ENCODE results near the gene SLC17A9.

SLC17A9 gene

GRCh38 chr20:62940875-62941274 lies 11.6 kb upstream of the SLC17A9 start:
- DNase-seq: no peak

DNA sequence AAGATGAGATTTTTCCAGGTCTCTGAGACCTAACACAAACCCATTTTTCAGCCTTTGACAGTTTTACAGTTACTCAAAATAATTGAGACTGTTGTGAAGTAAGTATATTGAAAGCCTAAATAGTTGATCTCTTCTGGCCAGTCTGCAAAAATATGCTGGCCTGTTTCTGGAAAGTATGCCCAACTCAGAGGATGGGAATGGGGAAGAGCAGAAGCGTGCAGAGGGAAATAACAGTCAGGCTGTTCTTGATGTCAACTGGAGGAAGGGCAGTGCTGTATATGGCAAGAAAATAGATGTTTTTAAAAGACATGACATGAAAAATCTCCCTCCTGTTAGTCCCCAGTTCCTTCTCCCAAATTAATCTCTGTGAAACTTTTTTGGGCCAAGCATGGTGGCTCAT lies 10.7 kb upstream of the SLC17A9 start:
- DNase-seq: no peak

DNA sequence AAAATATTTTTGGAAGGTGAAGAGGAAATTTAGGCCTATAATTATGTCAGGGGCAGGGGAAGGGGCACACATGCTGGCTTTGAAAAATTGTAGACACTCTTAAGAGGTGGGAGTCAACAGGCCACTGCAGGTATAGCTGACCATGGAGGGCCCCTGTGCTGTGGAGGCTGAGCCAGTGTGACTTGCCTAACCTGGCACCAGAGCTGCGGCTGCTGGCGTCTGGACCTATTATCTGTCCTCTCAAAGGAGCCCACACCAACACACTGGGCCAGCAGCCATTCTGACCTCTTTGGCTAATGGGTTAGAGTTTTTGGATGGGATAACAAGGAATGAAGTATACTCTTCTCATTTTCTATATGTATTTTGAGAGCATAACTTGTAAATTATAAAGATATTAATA lies 10.1 kb upstream of the SLC17A9 start:
- no peak for DNase-seq

GRCh38 chr20:62943396-62943795 lies 9.1 kb upstream of the SLC17A9 start:
- no peak for DNase-seq

DNA sequence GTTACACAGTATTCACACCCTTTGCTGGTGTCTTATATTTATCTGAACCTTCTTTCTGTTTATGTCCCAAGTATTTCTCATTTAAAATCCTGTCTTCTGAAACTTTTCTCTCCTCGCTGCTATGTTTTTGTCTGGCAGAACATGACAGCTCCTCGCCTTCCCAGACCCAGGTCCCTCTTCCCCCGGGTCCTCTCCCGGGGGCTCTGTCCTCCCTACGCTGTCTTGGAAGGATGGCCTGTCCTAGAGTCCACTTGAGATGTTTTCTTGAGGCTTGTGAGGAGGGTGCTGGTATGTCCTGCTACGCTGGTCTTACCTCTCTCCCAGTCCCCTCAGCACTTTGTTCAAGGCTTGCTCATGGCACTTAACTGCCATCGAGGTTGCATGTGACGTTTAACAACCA lies 8.3 kb upstream of the SLC17A9 start:
- peak in 1 of 4 experiments; percentile 0 for DNase-seq

- DNase-seq: no peak
Observed at GRCh38 chr20:62944746-62945145, 7.8 kb upstream of the SLC17A9 start.

DNA sequence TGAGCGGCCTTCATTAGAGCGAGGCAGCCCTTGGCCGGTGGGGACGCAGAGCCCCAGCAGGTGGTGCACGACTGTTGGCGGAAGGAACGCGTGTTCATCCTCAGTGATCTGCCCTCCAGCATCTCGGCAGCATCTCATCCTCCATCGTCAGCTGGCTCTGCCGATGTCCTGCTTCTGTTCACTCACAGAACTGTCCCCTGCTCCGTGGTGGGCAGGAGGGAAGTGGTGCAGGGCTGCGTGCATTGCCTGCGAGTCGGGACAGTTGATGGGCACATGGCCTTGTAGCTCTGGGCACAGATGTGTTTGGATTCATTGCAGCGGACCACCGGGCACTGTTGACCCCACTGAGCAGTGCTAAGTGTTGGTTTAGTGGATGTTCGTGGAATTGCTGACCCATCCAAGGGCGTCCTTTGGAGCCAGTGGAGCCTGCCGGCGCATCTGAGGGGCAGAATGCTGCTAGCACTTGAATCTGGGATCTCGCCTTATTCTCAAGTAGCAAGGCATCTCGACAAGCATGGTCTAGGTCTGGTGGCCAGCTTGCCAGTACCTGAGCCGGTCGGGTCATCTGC lies 6.7 kb upstream of the SLC17A9 start:
- DNase-seq: no peak

DNA sequence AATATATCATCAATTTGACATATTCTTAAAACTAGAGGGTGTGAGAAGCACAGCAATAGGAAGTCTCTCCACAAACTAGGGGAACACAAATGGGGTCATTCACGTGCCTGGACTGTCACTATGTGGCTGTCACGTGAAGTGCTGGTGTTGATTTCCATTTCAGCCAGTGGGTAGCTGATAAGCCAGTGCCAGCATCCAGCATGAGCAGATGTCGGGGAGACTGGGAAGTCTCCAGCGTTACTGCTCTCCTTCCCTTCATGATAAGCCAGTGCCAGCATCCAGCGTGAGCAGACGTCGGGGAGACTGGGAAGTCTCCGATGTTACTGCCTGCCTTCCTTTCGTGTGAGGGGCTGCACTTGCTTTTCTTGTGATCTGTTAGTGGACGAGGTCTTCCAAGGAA lies 5.6 kb upstream of the SLC17A9 start:
- DNase-seq: peak in 1 of 4 experiments; percentile 1

DNA sequence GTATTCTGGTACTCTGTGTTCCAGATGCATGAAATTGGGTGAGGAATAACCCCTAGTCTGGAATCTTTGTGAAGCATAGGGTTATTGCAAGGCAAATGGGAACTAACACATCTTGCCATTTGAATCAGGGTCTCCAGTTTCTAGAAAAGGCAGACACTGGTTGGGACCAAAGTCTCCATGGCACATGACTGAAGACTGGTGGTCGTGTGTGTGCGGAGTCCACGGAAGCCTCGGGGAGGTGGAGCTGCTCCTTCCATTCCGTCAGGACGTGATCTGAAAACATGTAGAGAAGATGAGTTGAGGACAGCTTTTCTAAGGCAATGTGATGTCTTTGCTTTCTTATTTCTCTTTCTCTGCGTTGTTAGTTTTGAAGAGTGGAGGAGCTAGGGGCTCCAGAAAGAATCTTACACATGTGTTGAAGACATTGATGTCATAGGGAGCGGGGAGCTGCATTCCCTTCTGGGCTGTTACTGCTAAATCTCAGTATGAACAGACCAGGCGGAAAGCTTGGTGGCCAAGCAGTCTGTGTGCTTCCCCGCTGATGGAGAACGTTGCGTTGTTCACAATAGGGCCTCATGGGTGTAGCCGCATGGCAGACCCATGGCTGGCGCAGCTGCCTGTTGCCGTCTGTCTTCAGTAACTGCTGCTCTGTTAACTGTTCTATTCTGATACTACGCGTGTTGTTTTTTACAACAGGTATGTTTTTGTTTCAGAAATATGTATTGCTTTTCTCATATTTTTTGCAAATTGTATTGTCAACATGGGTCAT lies 4.8 kb upstream of the SLC17A9 start:
- DNase-seq: peak in 1 of 4 experiments; percentile 1

DNA sequence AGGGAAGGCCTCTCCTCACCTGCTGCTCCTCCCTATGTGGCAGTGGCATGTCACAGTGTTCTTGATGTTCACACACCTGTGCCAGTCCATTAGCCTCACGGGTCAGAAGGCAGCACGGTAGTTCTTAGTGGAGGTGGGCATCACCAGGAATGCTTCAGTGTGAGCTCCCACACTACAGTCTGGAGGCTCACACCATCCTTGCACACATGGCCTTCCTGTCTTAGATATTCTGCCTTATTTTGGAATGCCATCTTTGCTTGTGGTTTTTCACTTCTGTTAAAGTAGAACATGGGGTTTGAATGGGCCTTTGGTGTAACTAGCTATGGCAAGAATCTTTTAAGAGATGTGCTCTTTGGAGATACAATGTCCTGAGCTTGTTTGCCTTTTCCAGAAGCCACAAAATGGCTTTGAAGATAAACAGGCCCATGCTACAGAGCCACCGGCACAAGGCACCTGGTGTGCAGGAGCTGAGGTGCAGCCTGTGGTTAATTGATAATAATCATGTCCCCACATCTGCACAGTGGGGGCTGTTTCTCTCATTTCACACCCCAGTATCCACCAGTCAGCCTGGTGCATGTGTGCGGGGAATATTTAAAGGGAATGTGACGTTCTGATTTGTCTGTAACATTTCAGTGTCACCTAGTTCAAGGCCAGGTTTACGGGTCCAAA lies 3.2 kb upstream of the SLC17A9 start:
- DNase-seq: peak in 1 of 4 experiments; percentile 0

GRCh38 chr20:62949962-62950361 lies 2.5 kb upstream of the SLC17A9 start:
- peak; percentile 29 to 60 (median 50) for DNase-seq

DNA sequence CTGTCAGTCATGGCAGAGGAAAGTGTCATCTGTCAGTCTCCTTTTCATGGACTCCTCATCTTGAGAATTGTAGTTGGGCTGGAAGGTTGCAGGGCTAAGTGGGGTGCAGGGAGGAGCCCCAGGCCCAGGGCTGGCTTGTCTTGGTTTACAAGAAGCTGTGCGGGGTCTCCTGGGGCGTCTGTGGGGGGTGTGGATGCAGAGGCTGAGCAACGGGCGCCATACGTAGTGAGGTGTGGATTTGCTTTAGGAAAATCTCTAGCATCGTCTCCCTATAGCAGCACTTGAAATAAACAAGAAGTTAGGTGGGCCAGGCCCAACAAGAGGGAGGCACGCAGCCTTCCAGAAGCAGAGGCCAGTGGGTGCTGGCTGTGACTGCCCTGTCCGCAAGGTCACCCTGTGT lies 1.8 kb upstream of the SLC17A9 start:
- no peak for DNase-seq

DNA sequence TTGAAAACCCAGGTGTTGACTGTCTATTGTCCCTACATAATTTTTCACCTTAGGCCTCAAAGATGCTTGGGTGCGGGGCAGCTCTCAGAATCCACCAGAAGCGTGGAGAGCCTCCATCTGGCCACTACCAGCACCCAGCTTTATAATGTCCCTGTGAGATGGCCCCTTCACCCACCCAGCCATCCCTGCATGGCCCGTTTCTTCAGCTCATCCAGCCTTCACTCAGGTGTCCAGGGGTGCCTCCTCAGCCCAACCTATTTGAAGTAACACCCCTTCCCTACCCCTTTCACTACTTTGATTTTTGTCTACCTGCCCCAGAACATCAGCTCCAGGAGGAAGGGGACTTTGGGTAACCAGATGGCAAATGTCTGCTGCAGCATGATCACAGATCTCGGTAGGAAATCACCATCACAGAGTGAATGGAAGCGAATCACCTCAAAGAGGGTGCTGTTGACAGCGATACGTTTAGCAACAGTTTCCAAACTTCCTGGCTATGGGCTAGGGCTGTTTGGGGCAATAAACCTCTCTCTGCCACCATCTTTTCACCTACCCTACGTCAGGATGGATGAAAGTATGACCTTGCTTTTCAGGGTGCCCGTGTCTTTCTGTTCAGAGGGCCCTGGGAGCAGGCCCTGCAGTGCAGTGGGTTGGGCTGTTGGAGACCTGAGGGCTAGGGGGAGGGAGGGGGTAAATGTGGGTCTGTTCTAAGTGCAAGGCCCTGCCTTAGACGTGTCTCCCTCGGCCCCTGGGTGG lies 1.2 kb upstream of the SLC17A9 start:
- peak in 1 of 4 experiments; percentile 1 for DNase-seq

- no peak for DNase-seq
Observed at GRCh38 chr20:62951896-62952372, 575 bp upstream of the SLC17A9 start.

- peak in 3 of 4 experiments; percentile 21 to 50 (median 31) for DNase-seq
Observed at GRCh38 chr20:62952968-62953838, 694 bp downstream of the SLC17A9 start.

DNA sequence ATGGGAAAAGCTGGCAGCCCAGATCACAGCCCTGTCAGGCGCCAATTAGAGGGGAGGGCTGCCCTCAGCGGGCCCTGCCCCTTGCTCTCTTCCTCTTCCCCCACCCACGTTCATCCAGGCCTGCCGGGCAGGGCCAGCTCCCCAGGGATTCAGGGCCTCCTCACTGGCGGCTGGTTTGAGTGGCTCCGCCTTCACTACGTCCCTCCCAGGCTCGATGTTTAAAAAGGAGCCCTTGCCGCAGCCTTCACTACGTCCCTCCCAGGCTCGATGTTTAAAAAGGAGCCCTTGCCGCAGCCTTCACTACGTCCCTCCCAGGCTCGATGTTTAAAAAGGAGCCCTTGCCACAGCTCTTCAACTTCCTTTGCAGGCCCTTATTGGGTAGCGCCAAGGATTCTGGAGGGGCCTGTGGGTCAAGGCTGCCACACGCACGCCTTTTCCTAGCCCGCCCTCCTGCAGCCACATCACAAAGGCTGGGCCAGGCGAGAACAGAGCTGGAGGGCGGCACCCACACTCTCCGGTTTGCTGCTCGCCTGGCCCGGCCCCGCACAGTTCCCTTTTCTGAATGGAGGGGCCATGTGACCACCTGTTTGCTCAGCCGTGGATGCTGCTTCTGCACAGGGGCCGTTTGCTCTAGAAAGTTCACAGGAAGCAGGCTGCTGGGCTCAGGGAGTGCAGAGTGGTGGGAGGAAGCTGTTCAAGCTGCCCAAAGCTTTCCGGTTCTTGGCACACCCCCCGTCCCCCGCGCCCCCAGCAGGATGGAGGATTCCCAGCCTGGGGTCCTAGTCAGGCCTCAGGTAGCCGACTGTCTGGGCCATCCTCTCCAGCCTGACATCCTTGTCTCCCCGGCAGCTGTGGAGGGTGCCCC lies 1.6 kb downstream of the SLC17A9 start:
- peak; percentile 94 to 97 (median 96) for DNase-seq

DNA sequence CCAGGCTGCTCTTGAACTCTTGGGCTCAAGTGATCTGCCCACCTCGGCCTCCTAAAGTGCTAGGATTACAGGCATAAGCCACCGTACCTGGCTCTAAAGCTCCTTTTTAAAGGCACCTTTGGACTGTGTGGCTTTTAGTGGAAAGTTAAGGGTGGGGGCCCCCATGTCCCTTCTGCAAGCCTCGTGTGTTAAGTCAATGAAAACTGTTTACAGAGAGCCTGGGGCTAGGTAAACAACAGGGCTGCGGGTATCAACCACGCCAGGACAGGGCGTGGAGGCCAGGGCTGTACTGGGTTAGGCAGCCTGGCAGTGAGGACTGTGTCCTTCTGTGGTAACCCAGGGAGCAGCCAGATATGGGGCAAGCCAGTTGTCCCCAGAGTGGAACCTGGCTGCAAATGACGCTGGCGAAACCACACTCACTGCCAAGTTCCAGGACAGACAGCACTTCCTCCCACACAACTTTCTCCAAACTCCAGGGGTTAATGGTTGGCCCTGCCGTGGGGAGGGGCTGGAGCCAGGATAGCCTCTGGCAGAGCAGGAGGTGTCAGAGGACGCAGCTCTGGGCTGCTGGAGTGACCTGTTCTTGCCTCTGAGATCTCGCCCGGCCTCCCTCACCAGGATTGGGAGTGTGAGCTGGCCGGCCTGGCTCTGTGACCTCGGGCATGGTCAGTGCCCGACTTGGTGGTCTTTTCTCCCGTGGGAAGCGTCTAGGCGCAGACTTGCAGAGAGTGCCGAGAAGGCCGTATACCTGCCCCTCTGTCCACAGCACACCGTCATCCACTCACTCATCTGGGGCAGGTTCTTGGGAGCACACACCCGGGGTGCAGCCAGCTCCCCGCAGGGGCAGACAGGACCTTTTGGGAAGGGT lies 3.2 kb downstream of the SLC17A9 start:
- peak in 3 of 4 experiments; percentile 13 to 31 (median 16) for DNase-seq

GRCh38 chr20:62956387-62957135 lies 4.1 kb downstream of the SLC17A9 start:
- DNase-seq: peak in 1 of 4 experiments; percentile 1

Measured in suppressor macrophage (primary cell).